OCI-LY7 (cell line): Measurements from ENCODE around the gene EXOC4.

Experiments
- CTCF ChIP-seq: fragments of 200-600 bp; sonication (generic); conservative IDR thresholded peaks from 2 replicates; pipeline ENCODE4 v1.5.1; 2014; ENCODE audit warnings: mild to moderate bottlenecking, antibody characterized with exemption, low read length, moderate library complexity, mixed read lengths
- EZH2phosphoT487 ChIP-seq: fragments of 200-600 bp; sonication (generic); IDR thresholded peaks from 2 replicates; pipeline ENCODE4 v1.6.1; 2018; ENCODE audit warnings: low read depth, borderline replicate concordance, mild to moderate bottlenecking, mixed run types, antibody characterized with exemption, low read length, moderate library complexity, mixed read lengths

- TF ChIP-seq EZH2phosphoT487 = no peak
- no peak for TF ChIP-seq CTCF
Measured at GRCh38 chr7:134014935-134015334, 762.1 kb downstream of the EXOC4 start.
